ENCODE measurements around the gene TP53AIP1.

Gene TP53AIP1

DNA sequence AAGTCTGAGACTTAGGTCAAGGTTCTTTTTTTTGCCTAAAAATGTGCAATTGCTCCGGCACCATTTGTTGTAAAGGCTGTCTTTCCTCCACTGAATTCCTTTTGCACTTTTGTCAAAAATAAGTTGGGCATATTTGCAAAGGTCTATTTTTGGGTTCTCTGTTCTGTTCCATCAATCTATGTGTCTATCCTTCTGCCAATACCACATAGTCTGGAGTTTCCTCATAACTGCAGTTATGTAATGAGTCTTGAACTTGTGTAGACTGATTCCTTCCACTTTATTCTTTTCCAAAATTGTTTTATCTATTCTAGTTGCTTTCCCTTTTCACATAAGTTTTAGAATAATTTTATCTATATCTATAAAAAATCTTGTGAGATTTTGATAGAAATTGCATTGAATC, 44.8 kb downstream of the TP53AIP1 start:
- ChIA-PET POLR2A (no interaction called here), CTCF (no interaction called here)
- TF ChIP-seq CTCF (IDR thresholded peaks at IDR 0.05; ENCODE audit: control extremely low read depth, extremely low read depth, low read depth, missing control alignments) = no peak
- no peak for DNase-seq (ENCODE audit: extremely low spot score)

GRCh38 chr11:128896356-128896755, 46.3 kb downstream of the TP53AIP1 start:
- CTCF ChIA-PET = no interaction called here
- POLR2A ChIA-PET = no interaction called here
- no peak for DNase-seq (ENCODE audit: extremely low spot score)
- no peak for TF ChIP-seq CTCF (IDR thresholded peaks at IDR 0.05; ENCODE audit: control extremely low read depth, extremely low read depth, low read depth, missing control alignments)

GRCh38 chr11:128895526-128895925, 47.1 kb downstream of the TP53AIP1 start:
- no peak for DNase-seq (ENCODE audit: extremely low spot score)
- POLR2A ChIA-PET = no interaction called here
- no peak for TF ChIP-seq CTCF (IDR thresholded peaks at IDR 0.05; ENCODE audit: control extremely low read depth, extremely low read depth, low read depth, missing control alignments)
- CTCF ChIA-PET = interaction anchor here (1.0 to 3.9 kb wide), 2 partner anchors 8 to 11 kb away, joined by 7 to 11 read pairs; no protein-coding TSS in a partner anchor

- TF ChIP-seq CTCF (IDR thresholded peaks at IDR 0.05; ENCODE audit: control extremely low read depth, extremely low read depth, low read depth, missing control alignments) = no peak
- no peak for DNase-seq (ENCODE audit: extremely low spot score)
- CTCF ChIA-PET = interaction anchor here (1.3 to 3.9 kb wide), 2 partner anchors 9 to 54 kb away, joined by 4 to 11 read pairs; no protein-coding TSS in a partner anchor
- POLR2A ChIA-PET = no interaction called here
Observed at GRCh38 chr11:128894685-128895084, 48.0 kb downstream of the TP53AIP1 start.

GRCh38 chr11:128894286-128894681, 48.4 kb downstream of the TP53AIP1 start:
- TF ChIP-seq CTCF (IDR thresholded peaks at IDR 0.05; ENCODE audit: control extremely low read depth, extremely low read depth, low read depth, missing control alignments) = no peak
- ChIA-PET POLR2A (no interaction called here), CTCF (interaction anchor here (1.3 to 3.9 kb wide), 2 partner anchors 10 to 54 kb away, joined by 4 to 11 read pairs; no protein-coding TSS in a partner anchor)
- no peak for DNase-seq (ENCODE audit: extremely low spot score)

- ChIA-PET POLR2A (no interaction called here), CTCF (interaction anchor here (1.3 to 3.9 kb wide), 7 partner anchors 8 to 62 kb away, joined by 4 to 16 read pairs (median 7); no protein-coding TSS in a partner anchor)
- TF ChIP-seq CTCF (IDR thresholded peaks at IDR 0.05; ENCODE audit: control extremely low read depth, extremely low read depth, low read depth, missing control alignments) = no peak
- no peak for DNase-seq (ENCODE audit: extremely low spot score)
Observed at GRCh38 chr11:128893578-128894285, 48.9 kb downstream of the TP53AIP1 start.

Measured in GM10248 (cell line).